Muscle of back (tissue), 11 donors: ENCODE results near the gene SETBP1. TPM values are rescaled to one million over a fixed set of nuclear protein-coding genes. Genes with fewer than 3 reads are reported as not detected.

ENCODE experiments used
- DNase-seq, 3 donors: peaks; one replicate each; pipeline versions ENCODE4 v3.0.0 to v3.0.0-alpha.2; 2013
- polyA plus RNA-seq, 10 donors: library from polyadenylated mRNA; unstranded; fragments of 120-200 nt; gene quantifications; one replicate each; pipeline ENCODE4 v1.2.1, GENCODE V29; 2013; ENCODE audit not compliant: insufficient read length in 10 of 10

The SETBP1 gene
- polyA plus RNA-seq, 10 donors: 13.6 to 21.3 (median 16.0) TPM

GRCh38 chr18:44937960-44938719 lies 257.5 kb downstream of the SETBP1 start:
- DNase-seq: no peak

- DNase-seq: no peak
These were observed 258.3 kb downstream of the SETBP1 start for GRCh38 chr18:44938720-44939665.

DNA sequence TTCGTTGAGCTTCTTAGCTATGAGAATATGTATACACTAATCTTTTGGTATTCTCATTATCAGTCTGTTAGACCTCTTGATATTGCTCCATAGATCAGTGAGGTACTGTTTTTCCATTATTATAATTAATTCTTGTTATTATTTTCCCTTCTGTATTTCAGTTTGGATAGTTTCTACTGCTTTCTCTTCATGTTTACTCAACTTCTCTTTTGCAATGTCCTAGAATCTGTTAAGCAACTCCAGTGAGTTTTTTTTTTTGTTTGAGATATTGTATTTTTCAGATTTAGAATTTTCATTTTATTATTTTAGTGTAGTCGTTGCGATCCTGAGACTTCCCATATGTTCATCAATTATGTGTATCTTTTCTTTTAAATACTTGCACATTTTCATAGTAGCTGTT lies 260.8 kb downstream of the SETBP1 start:
- DNase-seq: no peak

- no peak for DNase-seq
These were observed 261.4 kb downstream of the SETBP1 start for GRCh38 chr18:44942073-44942472.

DNA sequence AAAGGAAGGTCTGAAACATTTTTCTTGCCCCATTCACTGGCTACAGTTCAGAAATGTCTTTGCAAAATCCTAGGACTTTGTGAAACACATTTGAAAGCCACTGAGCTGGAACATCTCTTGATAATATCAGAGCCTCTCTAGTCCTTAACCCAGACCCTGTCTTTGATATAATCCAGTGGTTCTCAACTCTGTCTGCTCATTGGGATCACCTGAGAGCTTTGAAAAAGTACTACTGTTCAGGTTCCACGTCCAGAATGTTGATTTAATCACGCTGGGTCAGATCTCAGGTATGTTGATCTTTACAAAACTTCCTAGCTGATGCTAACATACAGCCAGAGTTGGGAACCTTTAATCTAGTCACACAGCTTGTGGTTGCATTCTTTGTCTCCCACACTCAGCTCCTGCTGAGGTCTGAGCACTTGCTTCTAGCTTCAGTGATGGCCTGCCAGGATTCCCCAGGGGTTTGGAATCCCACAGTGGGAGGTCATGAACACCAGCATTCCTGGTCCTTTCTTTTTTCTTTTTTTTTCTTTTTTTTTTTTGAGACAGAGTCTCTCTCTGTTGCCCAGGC lies 262.7 kb downstream of the SETBP1 start:
- DNase-seq: peak in 1 of 3 donors; percentile 78

- no peak for DNase-seq
These were observed 263.8 kb downstream of the SETBP1 start for GRCh38 chr18:44944461-44944860.

- no peak for DNase-seq
These were observed 265.3 kb downstream of the SETBP1 start for GRCh38 chr18:44945888-44946401.

GRCh38 chr18:44946529-44947113 lies 265.9 kb downstream of the SETBP1 start:
- DNase-seq: no peak

DNA sequence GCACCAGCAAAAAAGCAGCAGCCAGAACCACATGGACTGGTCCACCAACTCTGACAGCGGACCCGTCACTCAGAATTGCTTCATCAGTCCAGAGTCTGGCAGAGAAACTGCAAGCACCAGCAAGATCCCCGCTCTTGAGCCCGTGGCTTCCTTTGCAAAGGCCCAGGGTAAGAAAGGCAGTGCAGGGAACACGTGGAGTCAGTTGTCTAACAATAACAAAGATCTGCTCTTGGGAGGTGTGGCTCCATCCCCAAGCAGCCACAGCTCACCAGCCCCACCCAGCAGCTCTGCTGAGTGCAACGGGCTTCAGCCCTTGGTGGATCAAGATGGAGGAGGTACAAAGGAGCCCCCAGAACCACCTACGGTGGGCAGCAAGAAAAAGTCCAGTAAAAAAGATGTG lies 269.3 kb downstream of the SETBP1 start:
- DNase-seq: no peak

DNA sequence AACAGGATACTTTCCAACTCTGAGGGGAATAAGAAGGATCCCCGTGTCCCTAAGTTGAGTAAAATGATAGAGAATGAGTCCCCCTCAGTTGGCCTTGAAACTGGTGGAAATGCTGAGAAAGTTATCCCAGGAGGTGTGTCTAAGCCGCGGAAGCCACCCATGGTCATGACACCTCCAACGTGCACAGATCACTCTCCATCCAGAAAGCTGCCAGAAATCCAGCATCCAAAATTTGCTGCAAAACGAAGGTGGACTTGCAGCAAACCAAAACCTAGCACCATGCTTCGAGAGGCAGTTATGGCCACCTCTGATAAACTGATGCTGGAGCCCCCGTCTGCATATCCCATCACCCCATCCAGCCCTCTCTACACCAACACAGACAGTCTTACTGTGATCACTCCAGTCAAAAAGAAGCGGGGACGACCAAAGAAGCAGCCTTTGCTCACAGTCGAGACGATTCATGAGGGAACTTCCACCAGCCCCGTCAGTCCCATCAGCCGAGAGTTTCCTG lies 270.1 kb downstream of the SETBP1 start:
- DNase-seq: no peak

DNA sequence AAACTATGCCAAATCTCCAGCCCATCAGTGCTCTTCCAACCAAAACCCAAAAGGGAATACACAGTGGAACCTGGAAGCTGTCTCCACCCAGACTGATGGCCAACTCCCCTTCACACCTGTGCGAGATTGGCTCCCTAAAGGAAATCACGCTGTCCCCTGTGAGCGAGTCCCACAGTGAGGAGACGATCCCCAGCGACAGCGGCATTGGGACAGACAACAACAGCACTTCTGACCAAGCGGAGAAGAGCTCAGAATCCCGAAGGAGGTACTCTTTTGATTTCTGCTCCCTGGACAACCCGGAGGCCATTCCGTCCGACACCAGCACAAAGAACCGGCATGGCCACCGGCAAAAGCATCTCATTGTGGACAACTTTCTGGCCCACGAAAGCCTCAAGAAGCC lies 271.1 kb downstream of the SETBP1 start:
- no peak for DNase-seq

GRCh38 chr18:44954257-44954656 lies 273.6 kb downstream of the SETBP1 start:
- DNase-seq: no peak

- DNase-seq: no peak
These were observed 275.1 kb downstream of the SETBP1 start for GRCh38 chr18:44955825-44956224.

- no peak for DNase-seq
These were observed 276.3 kb downstream of the SETBP1 start for GRCh38 chr18:44957025-44957424.

DNA sequence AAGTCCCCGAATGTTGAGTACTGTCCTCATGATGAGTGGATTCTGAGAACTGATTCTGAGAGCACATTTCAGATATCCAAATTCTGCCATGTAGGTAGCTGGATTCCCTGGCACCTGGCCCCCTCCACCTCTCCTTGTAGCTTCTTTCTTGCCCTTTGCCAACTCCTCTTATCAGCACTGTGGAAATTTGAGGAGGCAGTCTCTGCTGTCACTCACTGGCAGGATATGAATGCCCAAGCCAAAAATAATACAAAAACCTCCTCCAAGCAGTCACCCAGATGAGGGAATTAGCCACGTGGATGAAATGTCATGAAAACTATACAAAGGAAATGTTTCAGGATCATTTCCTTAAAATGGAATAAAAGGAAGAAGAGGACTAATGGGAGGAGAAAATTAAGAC lies 276.8 kb downstream of the SETBP1 start:
- no peak for DNase-seq

GRCh38 chr18:44958040-44958439 lies 277.4 kb downstream of the SETBP1 start:
- DNase-seq: no peak

- DNase-seq: no peak
These were observed 277.8 kb downstream of the SETBP1 start for GRCh38 chr18:44958455-44958854.

DNA sequence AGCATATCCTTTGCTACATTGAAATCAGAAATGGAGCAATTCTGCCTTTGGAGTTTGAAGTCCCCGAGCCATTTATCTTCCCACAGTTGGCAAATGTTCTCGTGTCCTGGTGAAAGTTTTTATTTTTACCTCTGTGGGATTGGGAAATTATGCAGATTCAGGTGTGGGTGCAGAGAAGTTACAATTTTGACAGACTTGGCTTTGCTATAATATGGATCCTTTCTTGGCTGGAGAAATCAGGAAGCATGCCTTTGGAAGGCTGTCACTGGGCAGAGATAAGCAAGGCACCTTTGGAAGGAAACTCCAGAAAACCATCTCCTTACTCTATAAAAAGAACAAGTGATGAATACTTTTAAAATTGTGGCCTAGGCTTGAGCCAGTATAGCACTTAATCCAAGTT lies 278.3 kb downstream of the SETBP1 start:
- no peak for DNase-seq

- DNase-seq: no peak
These were observed 279.9 kb downstream of the SETBP1 start for GRCh38 chr18:44960580-44960979.

DNA sequence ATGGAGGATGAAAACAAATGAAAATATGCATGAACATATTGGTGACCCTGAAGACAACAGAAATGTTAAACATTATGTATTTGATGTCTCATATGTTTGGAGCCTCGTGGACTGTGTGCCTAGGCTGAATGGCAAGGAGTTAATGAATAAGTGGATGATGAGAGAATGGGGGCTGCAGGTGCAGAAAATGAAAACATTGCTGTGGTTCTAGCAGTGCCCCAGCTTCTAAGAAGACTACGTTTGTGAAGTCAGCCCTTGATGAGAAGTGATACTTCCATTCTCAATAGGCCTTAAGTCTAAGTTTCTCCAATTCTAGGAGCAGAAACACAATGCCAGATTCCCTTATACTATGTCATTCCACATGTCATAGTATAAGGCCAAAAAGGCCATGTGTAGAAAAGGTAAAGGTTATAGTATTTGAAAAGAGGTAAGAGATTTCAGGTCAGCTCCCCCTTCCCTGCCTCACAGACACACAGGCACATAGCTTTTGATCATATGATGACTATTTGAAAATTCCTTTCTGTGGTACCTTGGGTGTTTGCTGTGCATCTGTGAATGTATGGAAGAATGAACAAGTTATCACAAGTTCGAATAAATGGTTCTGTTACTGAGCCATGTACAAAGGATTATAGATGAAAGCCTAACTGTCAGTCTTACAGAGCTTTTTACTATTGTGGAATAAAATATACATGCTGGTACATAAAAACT lies 280.8 kb downstream of the SETBP1 start:
- DNase-seq: no peak

DNA sequence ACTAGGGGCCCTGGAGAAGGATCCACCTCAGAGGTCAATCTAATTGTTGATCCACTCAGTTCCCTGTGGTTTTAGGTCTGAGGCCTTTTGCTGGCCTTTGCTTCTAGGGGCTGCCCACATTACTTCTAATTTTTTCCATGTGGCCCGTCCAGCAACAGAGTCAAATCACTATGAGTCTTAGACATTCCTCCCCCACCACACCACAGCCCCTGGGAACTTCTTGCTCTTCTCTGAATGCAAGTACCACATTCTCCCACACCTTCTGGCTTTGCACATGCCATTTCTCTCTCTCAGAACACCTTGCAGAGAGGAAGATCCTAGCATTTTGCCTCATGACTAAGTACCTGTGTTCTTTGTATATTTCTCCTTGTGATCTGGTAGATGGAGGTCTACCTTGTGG lies 286.9 kb downstream of the SETBP1 start:
- no peak for DNase-seq
